Measurements from ENCODE around the gene XRCC4. TPM values are rescaled to one million over a fixed set of nuclear protein-coding genes. Genes with fewer than 3 reads are reported as not detected.

The XRCC4 gene
- total RNA-seq, 2 experiments from 2014 or later = 12.8 to 12.9 TPM

DNA sequence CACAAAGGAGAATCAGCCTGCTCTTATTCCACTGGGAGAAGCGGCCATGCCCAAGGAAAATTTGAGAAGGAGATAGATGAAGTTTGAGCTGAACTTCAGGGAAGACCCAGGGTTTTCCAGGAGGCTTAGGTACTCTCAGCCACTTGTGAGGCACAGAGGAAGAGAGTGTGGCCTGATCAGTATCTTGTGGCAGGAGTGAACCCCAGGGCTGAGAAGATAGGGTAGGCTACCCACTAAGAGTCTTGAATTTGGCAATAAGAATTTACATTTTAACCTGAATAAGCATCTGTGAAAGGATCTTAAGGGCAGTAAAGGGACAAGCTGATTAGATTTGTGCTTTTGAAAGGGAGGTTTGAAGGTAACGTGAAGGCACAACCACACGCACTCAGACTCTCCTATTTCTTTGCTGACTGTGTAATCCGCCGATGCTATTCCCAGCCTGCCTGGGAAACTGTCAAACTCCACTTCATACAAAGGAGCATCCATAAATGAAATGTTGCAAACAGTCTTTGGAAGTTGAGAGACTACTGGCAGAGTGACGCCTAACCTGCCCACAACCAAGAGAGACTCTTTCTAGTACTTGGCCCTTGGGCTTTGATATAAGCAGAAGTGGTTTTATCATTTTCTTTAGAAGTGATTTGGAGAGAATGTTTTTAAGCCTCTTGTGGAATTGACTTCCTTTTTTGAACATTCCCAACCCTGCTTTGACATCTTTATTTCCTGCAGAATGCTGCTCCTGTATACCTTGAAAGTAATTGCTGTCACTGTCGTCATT, 286.0 kb downstream of the XRCC4 start:
- Mint-ChIP-seq H3K27ac (no peak overlapping the region), H3K4me1 (ENCODE audit: low read depth) (no peaks in the 10 kb centered on the region), H3K4me3 (no peak overlapping the region), H3K9me3 (peaks cover 6% of the 10 kb centered on the region), H3K36me3 (ENCODE audit: low read depth) (no peaks in the 10 kb centered on the region), H3K27me3 (peaks cover 8% of the 10 kb centered on the region)
- ChIA-PET POLR2A (no interaction called here), CTCF (no interaction called here)
- DNase-seq = no peak
- intact Hi-C loops (cut with micrococcal nuclease) = no loop called here
- TF ChIP-seq, protein P1, sequence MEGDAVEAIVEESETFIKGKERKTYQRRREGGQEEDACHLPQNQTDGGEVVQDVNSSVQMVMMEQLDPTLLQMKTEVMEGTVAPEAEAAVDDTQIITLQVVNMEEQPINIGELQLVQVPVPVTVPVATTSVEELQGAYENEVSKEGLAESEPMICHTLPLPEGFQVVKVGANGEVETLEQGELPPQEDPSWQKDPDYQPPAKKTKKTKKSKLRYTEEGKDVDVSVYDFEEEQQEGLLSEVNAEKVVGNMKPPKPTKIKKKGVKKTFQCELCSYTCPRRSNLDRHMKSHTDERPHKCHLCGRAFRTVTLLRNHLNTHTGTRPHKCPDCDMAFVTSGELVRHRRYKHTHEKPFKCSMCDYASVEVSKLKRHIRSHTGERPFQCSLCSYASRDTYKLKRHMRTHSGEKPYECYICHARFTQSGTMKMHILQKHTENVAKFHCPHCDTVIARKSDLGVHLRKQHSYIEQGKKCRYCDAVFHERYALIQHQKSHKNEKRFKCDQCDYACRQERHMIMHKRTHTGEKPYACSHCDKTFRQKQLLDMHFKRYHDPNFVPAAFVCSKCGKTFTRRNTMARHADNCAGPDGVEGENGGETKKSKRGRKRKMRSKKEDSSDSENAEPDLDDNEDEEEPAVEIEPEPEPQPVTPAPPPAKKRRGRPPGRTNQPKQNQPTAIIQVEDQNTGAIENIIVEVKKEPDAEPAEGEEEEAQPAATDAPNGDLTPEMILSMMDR (IDR thresholded peaks at IDR 0.05) = no peak
- no peak for ATAC-seq

DNA sequence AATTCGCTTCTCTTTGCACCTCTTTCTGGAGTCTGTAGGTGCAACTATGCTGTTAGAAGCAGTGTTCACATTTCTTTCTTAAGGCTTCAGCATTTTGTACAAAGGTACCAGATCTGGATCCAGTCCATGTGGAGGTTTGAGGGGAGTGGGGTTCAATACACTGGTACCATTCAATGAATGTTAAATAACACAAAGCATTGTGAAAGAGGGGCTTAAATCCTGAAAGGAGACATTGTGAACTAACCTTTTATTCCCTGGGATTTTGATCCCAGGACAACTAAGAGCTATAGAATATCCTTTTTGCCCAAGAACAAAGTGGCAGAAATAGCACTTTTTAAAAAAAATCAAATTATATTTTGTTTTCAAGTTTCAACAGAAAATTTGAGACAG, 286.5 kb downstream of the XRCC4 start:
- no peak overlapping the region for H3K4me3 Mint-ChIP-seq
- no peak for DNase-seq
- peaks cover 8% of the 10 kb centered on the region for H3K27me3 Mint-ChIP-seq
- CTCF ChIA-PET = no interaction called here
- no peaks in the 10 kb centered on the region for H3K4me1 Mint-ChIP-seq (ENCODE audit: low read depth)
- intact Hi-C loops (cut with micrococcal nuclease) = no loop called here
- TF ChIP-seq, protein P1 (IDR thresholded peaks at IDR 0.05) = no peak
- ATAC-seq = no peak
- H3K27ac Mint-ChIP-seq = no peak overlapping the region
- H3K9me3 Mint-ChIP-seq = peaks cover 6% of the 10 kb centered on the region
- POLR2A ChIA-PET = no interaction called here
- no peaks in the 10 kb centered on the region for H3K36me3 Mint-ChIP-seq (ENCODE audit: low read depth)

DNA sequence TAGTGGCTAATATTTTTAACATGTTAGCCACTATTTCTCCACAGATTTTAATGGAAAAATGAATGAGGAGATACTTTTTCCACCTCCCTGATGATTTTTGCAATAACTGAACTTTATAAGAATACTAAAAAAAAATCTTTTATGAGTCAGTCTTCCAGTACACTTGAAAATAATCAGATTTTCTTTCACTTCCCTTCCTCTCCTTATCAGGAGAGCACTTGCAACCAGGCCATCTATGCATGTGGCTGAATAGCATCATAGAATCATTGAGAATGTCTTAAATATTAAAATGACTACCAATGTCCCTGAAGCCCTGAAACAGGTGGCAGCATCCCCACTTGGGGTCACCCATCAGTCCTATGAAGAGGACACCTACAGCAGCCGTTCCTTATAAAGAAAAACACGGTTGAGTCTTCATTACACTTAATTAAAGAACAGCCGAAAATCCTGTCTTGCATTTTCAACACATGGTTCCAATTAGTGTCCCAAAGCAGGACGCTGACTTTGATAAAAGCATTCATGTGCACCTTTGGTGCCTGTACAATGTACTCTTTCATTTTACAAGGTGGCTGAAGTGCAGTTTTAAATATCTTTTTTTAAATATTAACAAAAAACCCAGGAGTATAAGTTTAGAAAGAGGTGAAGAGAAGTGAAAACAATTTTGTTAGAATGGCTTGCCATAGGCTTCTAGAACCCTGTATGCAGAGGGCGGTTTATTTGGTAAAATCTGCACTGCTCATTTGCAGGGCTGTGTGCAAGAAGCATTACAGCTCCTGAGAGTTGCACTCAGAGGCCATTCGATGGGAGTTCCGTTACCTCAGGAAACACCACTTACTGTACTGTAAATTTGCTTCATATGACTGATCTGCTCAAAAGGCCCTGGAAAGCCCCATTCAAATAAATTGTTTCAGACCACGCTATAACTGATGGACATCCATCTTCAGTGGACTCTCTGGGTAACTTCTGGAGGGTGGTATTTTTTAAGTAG, 287.3 kb downstream of the XRCC4 start:
- TF ChIP-seq, protein P1 (IDR thresholded peaks at IDR 0.05) = no peak
- H3K36me3 Mint-ChIP-seq (ENCODE audit: low read depth) = no peaks in the 10 kb centered on the region
- ATAC-seq = no peak
- intact Hi-C loops (cut with micrococcal nuclease) = no loop called here
- no peaks in the 10 kb centered on the region for H3K4me1 Mint-ChIP-seq (ENCODE audit: low read depth)
- DNase-seq = no peak
- H3K9me3 Mint-ChIP-seq = peaks cover 6% of the 10 kb centered on the region
- CTCF ChIA-PET = no interaction called here
- H3K4me3 Mint-ChIP-seq = no peak overlapping the region
- peaks cover 8% of the 10 kb centered on the region for H3K27me3 Mint-ChIP-seq
- H3K27ac Mint-ChIP-seq = no peak overlapping the region
- POLR2A ChIA-PET = no interaction called here

DNA sequence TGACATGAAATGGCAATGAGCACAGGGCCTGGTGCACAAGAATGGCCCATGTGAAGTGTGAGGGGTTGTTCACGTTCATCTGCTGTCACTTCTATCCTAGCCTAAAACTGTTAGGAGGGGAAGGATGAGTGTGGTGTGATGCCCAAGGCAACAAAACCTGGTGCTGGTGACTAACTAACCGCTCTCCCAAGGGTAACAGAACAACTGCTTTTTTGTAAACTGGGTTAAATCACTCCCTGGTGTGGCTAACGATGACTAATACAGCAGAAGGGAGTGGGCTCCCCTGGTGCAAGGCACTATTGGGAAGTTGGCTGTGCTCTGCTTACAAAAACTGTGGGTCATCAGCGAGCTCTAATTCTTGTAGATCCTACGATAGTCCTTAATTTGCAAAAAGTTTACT, 291.0 kb downstream of the XRCC4 start:
- CTCF ChIA-PET = no interaction called here
- Mint-ChIP-seq H3K36me3 (ENCODE audit: low read depth) (no peaks in the 10 kb centered on the region), H3K9me3 (peaks cover 3% of the 10 kb centered on the region), H3K27ac (no peak overlapping the region), H3K27me3 (peaks cover 4% of the 10 kb centered on the region), H3K4me1 (ENCODE audit: low read depth) (no peaks in the 10 kb centered on the region), H3K4me3 (no peak overlapping the region)
- ATAC-seq = no peak
- POLR2A ChIA-PET = no interaction called here
- DNase-seq = no peak
- TF ChIP-seq, protein P1 (IDR thresholded peaks at IDR 0.05) = no peak
- intact Hi-C loops (cut with micrococcal nuclease) = no loop called here

DNA sequence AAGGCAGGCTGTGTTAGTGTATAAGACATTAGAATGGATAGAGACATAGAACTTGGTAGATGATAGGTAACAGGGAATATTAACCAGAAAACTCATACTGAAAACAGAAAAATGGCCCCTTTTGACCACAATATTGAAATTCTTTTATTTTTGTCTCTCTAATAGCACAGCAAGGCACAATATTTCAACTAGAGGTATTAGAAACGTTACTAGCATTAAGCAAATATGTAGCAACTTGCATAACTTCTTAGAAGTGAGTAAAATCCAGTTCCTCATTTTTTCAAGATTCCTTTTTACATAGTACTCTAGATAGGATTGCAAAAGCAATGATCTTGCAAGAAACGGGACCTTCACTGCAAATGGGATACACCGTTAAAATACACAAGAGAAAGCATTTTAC, 291.5 kb downstream of the XRCC4 start:
- peaks cover 3% of the 10 kb centered on the region for H3K9me3 Mint-ChIP-seq
- no peak overlapping the region for H3K4me3 Mint-ChIP-seq
- ChIA-PET POLR2A (no interaction called here), CTCF (no interaction called here)
- H3K4me1 Mint-ChIP-seq (ENCODE audit: low read depth) = no peaks in the 10 kb centered on the region
- intact Hi-C loops (cut with micrococcal nuclease) = no loop called here
- DNase-seq (no peak), ATAC-seq (no peak)
- H3K27me3 Mint-ChIP-seq = peaks cover 4% of the 10 kb centered on the region
- no peak overlapping the region for H3K27ac Mint-ChIP-seq
- H3K36me3 Mint-ChIP-seq (ENCODE audit: low read depth) = no peaks in the 10 kb centered on the region
- TF ChIP-seq, protein P1 (IDR thresholded peaks at IDR 0.05) = no peak
